AG08396 (cell line): ENCODE results near the gene QPRT.
"Not testable (repeated sequence)": the region's sequence is repeated elsewhere in the genome, so short reads cannot be mapped to it uniquely, and the experiment has no call there.

Experiments used
- DNase-seq: peaks from one replicate; pipeline ENCODE4 v3.0.0; 2012; ENCODE audit warnings: low spot score, mixed read lengths

The QPRT gene

DNA sequence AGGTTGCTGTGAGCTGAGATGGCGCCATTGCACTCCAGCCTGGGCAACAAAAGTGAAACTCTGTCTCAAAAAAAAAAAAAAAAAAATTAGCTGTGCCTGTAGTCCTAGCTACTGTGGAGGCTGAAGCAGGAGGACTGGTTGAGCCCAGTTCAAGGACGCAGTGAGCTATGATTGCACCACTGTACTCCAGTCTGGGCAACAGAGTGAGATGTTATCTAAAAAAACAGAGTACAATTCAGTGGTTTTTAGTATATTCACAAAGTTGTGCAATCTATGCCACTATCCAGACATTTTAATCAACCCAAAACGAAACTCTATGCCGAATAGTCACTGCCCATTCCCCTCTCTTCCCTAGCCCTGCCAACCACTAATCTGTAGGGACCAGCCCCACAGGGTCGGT, 41.7 kb downstream of the QPRT start:
- DNase-seq, result no peak

DNA sequence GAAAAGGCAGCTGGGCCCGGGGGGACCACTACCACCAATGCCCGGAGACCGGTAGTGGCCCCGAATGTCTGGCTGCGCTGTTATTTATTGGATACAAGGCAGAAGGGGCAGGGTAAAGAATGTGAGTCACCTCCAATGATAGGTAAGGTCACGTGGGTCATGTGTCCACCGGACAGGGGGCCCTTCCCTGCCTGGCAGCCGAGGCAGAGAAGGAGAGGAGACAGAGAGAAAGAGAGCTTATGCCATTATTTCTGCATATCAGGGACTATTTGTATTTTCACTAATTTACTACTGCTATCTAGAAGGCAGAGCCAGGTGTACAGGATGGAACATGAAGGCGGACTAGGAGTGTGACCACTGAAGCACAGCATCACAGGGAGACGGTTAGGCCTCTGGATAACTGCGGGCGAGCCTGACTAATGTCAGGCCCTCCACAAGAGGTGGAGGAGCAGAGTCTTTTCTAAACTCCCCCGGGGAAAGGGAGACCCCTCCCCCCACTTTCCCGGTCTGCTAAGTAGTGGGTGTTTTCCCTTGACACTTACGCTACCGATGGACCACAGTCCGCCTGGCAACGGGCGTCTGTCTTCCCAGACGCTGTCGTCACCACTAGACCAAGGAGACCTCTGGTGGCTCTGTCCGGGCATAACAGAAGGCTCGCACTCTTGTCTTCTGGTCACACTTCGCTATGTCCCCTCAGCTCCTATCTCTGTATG, 42.3 kb downstream of the QPRT start:
- not testable (repeated sequence) for DNase-seq

DNA sequence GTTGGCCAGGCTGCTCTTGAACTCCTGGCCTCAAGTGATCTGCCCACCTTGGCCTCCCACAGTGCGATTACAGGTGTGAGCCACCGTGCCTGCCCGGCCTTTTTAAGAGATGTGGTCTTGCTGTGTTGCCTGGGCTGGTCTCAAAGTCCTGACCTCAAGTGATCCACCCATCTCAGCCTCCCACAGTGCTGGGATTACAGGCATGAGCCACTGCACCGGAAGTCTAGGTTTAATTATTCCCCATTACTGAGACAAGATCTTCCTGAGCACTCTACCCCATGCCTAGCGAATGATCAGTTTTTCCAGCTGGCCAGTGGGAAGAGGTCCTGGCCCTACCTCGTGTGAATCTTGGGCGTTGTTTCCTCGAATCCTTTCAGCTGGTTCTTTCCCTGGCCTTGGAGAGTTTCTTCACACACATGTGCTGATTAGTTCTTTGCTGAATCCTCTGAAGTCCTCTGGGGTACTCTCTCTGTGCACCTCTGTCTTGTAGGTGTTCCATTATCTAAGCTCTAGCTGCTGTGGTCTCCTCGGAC, 47.9 kb downstream of the QPRT start:
- no peak for DNase-seq

DNA sequence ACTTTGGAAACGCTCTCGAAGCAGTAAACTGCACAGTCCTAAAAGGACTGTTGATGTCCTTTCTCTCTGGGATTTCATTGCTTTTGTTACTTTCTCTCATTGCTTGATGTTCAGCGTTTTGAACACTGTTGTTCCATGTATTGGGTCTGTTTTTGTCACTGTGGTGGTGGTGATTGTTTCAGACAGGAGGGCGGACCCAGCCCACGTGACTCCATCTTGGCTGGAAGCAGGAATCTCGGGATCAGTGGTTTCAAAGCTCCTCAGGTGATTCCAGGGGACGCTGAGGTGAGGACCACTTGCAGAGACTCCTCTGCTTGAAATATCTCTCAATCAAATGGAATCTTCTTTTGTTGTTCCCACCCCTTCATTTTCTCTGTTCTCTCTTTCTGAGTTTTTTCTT, 48.5 kb downstream of the QPRT start:
- DNase-seq, result no peak

DNA sequence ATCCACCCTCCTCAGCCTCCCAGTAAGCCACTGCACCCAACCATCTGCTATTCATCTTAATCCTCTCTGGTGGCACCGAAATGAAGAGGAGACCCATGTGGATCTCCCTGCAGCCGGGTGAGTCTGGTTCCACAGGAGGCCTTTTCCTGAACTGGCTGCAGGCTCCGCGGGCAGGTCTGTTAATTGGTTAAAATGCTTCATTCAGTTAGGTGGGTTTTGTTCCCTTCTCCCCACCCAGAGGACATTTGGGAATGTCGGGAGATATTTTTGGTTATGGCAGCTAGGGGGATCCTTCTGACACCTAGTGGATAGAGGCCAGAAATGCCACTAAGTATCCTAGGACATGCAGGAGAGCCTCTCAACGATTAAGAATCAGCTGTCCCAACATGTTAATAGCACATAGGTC, 50.1 kb downstream of the QPRT start:
- DNase-seq, result peak; percentile 51

DNA sequence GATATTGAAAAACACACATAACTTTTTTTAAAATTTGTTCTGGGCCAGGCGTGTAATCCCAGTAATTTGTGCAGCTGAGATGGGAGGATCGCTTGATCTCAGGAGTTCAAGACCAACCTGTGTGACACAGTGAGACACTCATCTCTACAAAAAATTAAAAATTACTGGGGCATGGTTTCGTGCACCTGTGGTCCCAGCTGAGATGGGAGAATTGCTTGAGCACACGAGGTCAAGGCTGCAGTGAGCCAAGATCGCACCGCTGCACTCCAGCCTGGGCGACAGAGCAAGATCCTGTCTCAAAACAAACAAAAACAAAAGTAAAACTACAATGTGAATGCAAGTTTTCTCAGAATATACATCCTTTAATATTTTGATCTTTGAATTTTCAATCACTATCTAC, 51.7 kb downstream of the QPRT start:
- no peak for DNase-seq

DNA sequence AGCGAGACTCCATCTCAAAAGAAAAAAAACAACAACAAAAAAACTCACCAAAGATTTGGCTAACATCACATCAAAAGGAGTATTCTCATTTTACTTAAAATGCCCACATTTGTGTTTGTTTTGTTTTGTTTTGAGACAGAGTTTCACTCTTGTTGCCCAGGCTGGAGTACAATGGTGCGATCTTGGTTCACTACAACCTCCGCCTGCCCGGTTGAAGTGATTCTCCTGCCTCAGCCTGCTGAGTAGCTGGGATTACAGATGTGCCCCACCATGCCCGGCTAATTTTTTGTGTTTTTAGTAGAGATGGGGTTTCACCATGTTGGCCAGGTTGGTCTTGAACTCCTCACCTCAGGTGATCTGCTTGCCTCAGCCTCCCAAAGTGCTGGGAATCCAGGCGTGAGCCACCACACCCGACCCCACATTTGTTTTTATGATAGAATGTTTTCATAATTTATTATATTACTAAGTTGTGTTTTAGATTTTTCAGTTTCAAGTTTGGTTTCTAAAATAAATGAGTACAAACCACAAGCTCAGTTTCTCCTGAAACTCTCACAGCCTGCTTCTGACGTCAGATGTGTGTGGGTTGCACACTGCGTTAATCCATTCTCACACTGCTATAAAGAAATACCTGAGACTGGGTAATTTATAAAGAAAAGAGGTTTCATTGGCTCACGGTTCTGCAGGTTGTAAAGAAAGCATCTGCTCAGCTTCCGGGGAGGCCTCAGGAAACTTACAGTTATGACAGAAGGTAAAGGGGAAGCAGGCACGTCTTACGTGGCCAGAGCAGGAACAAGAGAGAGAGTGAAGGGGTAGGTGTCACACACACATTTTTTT, 53.0 kb downstream of the QPRT start:
- not testable (repeated sequence) for DNase-seq

DNA sequence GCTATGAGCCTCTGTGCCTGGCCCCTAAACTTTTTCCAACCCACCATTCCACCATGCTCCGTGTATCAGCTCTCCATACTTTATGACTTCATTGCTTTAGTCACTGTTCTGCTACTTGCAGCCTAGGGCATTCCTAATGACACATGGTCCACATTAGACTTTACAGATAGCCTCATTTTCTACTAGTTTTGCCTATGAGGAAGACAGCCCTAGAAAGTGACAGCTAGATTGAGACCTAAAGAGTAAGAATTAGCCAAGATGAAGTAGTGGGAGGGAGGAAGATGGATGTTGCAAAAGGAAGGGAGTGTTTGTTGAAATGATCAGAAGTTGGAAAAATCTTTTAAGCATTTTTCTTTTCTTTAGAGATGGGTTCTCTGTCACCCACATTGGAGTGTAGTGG, 55.8 kb downstream of the QPRT start:
- DNase-seq, result no peak

DNA sequence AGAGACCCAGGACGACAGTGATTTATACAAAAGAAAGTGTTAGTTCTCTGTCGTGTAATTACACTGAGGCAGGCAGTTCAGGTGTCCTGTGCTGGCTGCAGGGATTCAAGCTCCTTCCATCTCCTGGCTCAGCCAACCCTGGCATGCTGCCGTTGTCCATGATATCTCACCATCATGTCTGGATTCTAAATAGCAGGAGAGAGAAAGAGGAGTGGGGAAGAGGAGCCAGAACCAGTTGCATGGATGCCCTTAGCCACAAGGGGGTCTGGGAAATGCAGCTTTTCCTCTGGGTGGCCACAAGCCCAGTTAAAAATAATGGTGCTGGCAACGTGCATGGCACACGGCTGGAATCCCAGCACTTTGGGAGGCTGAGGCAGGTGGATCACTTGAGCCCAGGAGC, 57.1 kb downstream of the QPRT start:
- no peak for DNase-seq

DNA sequence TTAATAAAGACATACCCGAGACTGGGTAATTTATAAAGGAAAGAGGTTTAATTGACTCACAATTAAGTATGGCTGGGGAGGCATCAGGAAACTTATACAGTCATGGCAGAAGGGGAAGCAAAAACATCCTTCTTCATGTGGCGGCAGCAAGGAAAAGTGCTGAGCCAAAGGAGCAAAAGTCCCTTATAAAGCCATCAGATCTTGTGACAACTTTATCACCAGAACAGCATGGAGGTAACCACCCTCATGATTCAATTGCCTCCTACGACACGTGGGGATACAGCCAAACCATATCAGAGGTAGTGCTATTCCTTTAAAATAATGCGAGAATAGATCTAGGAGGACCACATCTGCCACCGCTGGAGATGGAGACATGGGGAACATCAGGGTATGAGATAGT, 57.8 kb downstream of the QPRT start:
- DNase-seq, result no peak

DNA sequence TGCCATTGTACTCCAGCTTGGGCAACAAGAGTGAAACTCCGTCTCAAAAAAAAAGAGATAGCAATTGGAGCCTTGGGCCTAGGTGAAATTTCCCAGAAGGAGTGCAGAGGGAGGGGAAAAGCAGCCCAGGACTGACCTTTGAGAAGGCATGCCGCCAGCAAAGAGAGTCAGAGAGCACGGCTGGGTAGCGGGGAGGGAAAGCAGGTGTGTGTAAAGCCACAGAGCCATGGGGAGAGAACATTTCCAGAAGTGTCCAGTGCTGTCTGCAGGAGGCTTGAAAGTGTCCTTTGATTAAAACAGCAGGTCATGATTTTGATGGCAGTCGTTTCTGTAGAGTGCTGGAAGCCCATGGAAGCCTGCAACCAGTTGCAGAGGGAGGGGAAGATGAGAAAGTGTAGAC, 58.7 kb downstream of the QPRT start:
- DNase-seq, result no peak

DNA sequence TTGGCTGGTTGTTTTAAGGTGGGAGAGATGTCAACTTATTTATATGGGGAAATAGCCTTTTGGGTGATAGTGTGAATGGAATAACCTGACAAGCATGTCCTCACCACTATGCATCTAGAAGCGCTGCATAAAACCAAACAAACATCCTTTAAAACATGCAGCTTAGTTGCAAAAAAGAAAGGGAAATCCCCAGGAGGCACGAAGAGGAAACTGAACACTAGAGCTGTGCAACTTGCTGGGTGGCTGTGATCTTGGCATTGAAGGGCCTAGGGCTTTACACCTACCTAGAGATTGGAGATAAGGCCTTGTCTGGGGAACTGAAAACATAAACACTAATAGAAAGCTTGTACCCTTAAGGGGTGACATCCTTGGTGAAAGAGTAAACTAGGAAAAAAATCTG, 59.5 kb downstream of the QPRT start:
- no peak for DNase-seq

DNA sequence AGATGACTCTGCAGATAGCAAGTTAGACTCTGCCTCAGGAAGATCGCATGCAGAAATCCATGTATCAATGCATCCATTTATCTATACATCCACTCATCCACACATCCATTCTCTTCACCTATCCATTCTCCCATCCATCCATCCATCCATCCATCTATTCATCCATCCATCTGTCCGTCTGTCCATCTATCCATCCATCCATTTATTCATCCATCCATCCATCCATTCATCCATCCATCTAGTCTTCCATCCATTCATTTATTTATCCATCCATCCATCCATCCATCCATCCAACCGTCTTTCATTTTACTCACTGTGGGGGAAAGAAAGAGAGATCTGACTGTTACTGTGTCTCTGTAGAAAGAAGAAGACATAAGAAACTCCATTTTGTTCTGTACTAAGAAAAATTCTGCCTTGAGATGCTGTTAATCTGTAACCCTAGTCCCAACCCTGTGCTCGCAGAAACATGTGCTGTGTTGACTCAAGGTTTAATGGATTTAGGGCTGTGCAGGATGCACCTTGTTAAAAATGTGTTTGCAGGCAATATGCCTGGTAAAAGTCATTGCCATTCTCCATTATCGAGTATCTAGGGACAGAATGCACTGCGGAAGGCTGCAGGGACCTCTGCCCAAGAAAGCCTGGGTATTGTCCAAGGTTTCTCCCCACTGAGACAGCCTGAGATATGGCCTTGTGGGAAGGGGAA, 61.1 kb downstream of the QPRT start:
- DNase-seq, result not testable (repeated sequence)

DNA sequence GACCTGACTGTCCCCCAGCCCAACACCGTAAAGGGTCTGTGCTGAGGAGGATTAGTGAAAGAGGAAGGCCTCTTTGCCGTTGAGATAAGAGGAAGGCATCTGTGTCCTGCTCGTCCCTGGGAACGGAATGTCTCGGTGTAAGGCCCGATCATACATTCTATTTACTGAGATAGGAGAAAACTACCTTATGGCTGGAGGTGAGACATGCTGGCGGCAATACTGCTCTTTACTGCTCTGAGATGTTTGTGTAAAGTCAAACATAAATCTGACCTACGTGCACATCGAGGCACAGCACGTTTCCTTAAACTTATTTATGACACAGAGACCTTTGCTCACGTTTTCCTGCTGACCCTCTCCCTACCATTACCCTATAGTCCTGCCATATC, 61.6 kb downstream of the QPRT start:
- not testable (repeated sequence) for DNase-seq

DNA sequence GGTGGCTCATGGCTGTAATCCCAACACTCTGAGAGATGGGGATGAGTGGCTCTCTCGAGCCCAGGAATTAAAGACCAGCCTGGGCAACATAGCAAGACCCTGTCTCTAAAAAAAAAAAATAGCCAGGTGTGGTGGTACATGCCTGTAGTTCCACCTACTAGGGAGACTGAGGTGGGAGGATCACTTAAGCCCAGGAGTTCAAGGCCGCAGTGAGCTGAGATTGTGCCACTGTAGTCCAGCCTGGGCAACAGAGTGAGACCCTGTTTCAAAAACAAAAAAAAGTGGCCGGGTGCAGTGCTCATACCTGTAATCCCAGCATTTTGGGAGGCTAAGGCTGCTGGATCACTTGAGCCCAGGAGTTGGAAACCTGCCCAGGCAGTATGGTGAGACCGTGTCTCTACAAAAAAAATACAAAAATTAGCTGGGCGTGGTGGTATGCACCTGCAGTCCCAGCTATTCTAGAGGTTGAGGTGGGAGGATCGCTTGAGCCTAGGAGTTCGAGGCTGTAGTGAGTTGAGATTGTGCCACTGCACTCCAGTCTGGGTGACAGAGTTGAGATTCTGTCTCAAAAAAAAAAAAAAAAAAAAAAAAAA, 63.8 kb downstream of the QPRT start:
- no peak for DNase-seq

DNA sequence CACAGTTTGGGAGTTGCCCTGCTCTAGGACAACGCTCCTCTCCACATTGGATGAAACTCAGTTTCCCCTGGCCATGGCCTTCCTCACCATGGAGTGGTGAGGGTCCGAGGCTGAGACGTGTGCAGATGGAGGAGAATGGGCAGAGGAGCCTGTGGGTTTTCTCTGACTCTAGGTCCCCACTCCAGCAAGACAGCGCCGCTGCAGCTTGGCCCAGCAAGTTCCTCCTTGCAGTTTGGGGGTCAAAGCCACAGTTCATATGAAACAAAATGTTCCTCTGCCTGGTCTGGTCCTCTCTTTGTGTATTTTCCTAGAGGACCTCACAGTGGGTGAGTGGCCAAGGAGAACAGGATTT, 64.5 kb downstream of the QPRT start:
- no peak for DNase-seq

DNA sequence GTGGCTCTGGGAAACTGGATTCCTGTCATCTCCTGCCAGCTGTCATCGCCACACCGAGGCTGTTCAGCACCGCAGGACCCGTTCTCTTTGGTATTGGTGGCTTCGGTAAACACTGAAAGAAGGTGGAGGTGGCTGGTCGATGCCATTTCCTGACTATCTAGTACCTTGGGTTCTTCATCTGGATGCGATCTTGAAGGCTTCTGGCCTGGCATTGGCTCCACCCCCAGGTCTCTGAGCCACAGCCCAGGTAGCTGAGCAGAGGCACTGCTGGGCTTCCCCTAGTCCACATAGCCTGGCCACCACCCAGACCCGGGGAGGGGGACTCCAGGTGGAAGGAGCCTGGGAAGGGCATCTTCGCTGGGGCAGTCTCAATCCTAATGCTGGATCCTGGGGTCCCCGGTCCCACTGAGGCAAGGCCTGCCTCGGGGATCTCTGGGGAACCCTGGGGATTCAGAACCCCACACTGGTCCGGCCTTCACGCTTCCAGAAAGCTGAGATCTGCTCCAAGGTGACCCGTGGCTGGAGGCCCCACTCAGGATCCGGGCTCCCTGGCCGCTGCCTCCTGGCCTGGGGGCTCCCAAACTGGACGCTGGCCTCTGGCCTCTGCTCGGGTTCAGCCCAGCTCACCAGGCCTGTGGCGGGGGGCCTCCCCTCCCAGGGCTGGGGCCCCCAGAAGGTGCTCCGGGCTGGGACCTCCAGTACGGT, 65.0 kb downstream of the QPRT start:
- no peak for DNase-seq

DNA sequence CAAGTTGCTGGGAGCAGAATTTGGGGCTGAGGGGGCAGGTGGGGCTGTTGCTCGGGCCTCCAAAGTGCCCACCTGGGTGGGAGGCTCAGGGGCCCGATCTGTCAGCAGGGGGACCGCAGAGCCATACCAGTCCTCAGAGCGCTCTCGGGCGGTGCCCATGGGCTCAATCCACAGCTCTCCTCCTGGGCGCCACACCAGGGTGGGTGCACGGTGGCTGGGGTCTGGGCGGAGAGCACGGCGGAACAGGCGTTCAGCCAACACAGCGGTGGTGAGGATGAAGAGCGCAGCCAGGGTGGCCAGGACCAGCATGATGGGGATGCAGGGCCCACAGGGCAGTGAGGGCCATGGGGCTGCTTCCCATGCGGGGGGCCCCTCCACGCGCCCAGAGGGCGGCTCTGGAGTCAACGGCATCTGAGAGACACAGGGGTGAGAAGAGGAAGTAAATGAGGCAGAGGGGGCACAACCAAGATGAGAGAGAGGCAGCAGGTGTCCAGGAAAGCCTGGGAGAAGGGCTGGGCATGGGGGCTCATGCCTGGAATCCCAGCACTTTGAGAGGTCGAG, 65.6 kb downstream of the QPRT start:
- DNase-seq, result no peak

DNA sequence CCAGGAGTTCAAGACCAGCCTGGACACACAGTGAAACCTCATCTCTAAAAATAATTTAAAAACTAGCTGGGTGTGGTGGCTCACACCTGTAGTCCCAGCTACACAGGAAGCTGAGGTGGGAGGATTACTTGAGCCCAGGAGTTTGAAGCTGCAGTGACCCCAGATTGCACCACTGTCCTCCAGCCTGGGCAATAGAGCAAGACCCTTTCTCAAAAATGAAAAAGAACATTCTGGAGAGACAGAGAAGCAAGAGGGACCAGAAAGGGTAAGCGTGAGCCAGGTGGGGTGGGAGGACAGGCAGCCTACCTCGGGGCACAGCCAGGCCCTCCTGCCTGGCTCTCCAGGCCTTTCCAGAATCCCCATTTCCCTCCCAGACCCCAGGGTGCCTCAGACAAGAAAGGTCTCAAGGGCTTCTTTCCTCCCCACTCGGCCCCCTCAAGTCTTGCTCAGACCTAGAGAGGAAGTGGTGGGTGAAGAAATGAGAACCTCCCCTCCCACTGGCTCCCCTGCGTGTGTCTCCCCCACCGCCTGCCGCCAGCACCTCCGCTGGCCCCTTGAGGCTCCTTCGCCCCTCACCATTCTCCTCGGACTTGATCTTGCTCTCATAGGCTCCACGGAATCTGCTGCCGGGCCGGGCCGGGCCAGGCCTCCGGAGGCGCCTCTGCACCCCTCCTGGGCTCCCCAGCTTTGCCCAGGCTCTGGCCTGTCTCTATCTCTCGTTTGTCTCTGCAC, 66.3 kb downstream of the QPRT start:
- DNase-seq, result no peak

DNA sequence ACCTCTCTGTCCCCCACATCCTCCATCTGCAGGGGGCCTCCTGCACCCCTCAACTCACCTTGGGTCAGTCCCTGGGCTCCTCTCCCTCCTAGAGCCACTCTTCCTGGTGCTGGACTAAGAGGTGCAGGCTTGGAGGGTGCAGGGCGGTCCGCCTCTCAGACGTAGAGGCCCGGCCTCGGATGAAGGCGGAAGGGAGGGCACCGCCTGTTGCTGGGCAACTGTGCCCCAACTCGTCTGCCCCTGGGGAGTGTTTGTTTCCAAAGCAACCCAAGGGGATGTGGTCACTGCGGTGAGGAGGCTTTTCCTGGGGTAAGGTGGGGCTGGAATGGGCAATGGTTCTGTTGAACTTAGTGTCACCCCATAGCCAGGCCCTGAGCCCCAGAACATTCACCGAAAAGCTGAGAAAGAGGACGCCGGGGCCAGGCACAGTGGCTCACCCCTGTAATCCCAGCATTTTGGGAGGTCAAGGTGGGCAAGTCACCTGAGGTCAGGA, 66.9 kb downstream of the QPRT start, which contains the start of gene C16orf54:
C16orf54 (minus strand) TSS at position 138 of the 493 bp plus-strand sequence. CDS start 1,039 bp downstream, outside the sequence.
- no peak for DNase-seq
